Ishikawa (cell line): ENCODE measurements around the gene HIVEP2.

Source experiments
- CEBPB ChIP-seq: IDR thresholded peaks from 2 replicates; pipeline ENCODE4 v1.6.1; 2012
- CREB1 ChIP-seq: IDR thresholded peaks from 2 replicates; pipeline ENCODE4 v1.6.1; 2012; ENCODE audit warnings: low read depth
- EGR1 ChIP-seq: IDR thresholded peaks from 2 replicates; pipeline ENCODE4 v1.6.1; 2012
- EP300 ChIP-seq: IDR thresholded peaks from 2 replicates; pipeline ENCODE4 v1.6.1; 2012; ENCODE audit warnings: borderline replicate concordance
- FOXM1 ChIP-seq: IDR thresholded peaks from 2 replicates; pipeline ENCODE4 v1.6.1; 2012; ENCODE audit warnings: low read depth, borderline replicate concordance
- NFIC ChIP-seq: IDR thresholded peaks from 2 replicates; pipeline ENCODE4 v1.6.1; 2012
- RAD21 ChIP-seq: IDR thresholded peaks from 2 replicates; pipeline ENCODE4 v1.6.1; 2012; ENCODE audit warnings: low read depth
- TAF1 ChIP-seq: IDR thresholded peaks from 2 replicates; pipeline ENCODE4 v1.6.1; 2012; ENCODE audit warnings: low read depth, mild to moderate bottlenecking
- TEAD4 ChIP-seq: IDR thresholded peaks from 2 replicates; pipeline ENCODE4 v1.6.1; 2012
- YY1 ChIP-seq: IDR thresholded peaks from 2 replicates; pipeline ENCODE4 v1.6.1; 2012; ENCODE audit warnings: low read depth
- ZBTB7A ChIP-seq: IDR thresholded peaks from 2 replicates; pipeline ENCODE4 v1.6.1; 2012; ENCODE audit warnings: low read depth
- TF ChIP-seq, protein P1 (sequence below): IDR thresholded peaks from 2 replicates; pipeline ENCODE4 v1.6.1; 2012; ENCODE audit warnings: low read depth, mild to moderate bottlenecking
- TF ChIP-seq, protein P2 (sequence below): IDR thresholded peaks from 2 replicates; pipeline ENCODE4 v1.6.1; 2012

DNA sequence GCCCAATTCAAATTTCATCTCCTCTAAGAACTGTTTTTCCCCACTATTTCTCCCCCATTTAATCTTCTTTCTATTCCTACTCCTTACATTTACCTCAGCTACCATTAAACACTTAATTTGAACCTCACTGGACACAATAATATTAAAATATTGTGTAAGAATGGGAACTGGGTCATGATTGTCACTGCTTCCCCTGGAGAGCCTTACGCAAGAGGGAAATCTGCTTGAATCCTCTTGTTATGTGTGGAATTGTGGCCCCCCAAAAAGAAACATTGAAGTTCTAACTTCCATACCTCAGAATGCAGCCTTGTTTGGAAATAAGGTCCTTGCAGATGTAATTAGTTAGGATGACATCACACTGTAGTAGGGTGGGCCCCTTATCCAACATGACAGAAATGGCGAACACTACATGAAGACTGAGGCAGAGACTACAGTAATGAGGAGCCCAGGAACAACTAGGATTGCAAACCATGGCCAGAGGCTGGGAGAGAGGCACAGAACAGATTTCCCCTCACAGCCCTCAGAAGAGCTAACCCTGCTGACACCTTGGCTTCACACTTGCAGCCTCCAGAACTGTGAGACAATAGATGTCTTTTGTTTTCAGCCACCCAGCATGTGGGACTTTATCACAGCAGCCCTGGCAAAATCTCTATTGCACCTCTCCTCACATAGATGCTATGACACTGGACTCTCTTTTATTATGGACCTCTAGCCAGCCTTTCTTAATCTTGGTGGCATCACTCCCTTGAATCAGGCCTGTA lies 29.9 kb downstream of the HIVEP2 start:
- TF ChIP-seq TAF1 (no peak), ZBTB7A (no peak), CEBPB (no peak), EGR1 (no peak), EP300 (no peak), CREB1 (no peak), FOXM1 (no peak), RAD21 (no peak), YY1 (no peak), NFIC (no peak), TEAD4 (no peak)
- TF ChIP-seq, protein P1, sequence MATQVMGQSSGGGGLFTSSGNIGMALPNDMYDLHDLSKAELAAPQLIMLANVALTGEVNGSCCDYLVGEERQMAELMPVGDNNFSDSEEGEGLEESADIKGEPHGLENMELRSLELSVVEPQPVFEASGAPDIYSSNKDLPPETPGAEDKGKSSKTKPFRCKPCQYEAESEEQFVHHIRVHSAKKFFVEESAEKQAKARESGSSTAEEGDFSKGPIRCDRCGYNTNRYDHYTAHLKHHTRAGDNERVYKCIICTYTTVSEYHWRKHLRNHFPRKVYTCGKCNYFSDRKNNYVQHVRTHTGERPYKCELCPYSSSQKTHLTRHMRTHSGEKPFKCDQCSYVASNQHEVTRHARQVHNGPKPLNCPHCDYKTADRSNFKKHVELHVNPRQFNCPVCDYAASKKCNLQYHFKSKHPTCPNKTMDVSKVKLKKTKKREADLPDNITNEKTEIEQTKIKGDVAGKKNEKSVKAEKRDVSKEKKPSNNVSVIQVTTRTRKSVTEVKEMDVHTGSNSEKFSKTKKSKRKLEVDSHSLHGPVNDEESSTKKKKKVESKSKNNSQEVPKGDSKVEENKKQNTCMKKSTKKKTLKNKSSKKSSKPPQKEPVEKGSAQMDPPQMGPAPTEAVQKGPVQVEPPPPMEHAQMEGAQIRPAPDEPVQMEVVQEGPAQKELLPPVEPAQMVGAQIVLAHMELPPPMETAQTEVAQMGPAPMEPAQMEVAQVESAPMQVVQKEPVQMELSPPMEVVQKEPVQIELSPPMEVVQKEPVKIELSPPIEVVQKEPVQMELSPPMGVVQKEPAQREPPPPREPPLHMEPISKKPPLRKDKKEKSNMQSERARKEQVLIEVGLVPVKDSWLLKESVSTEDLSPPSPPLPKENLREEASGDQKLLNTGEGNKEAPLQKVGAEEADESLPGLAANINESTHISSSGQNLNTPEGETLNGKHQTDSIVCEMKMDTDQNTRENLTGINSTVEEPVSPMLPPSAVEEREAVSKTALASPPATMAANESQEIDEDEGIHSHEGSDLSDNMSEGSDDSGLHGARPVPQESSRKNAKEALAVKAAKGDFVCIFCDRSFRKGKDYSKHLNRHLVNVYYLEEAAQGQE, result no peak
- TF ChIP-seq, protein P2, sequence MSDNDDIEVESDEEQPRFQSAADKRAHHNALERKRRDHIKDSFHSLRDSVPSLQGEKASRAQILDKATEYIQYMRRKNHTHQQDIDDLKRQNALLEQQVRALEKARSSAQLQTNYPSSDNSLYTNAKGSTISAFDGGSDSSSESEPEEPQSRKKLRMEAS, result no peak
